ENCODE results near the gene CTSK.
"Not testable (repeated sequence)": the region's sequence is repeated elsewhere in the genome, so short reads cannot be mapped to it uniquely, and the experiment has no call there.

CTSK gene

GRCh38 chr1:150808121-150808520, at the start of gene CTSK:
Gene CTSK (minus strand): TSS chr1:150808260. CDS start chr1:150806805, 1,455 bp downstream.
- DNase-seq (ENCODE audit: extremely low read depth in 1 of 2, low read depth in 1 of 2) = no peak

- not testable (repeated sequence) for DNase-seq (ENCODE audit: extremely low read depth in 1 of 2, low read depth in 1 of 2)
Measured at GRCh38 chr1:150852734-150853133, 44.7 kb upstream of the CTSK start.

- not testable (repeated sequence) for DNase-seq (ENCODE audit: extremely low read depth in 1 of 2, low read depth in 1 of 2)
Measured at GRCh38 chr1:150850801-150851362, 42.8 kb upstream of the CTSK start.

GRCh38 chr1:150846473-150847146, 38.5 kb upstream of the CTSK start:
- DNase-seq (ENCODE audit: extremely low read depth in 1 of 2, low read depth in 1 of 2) = no peak

DNA sequence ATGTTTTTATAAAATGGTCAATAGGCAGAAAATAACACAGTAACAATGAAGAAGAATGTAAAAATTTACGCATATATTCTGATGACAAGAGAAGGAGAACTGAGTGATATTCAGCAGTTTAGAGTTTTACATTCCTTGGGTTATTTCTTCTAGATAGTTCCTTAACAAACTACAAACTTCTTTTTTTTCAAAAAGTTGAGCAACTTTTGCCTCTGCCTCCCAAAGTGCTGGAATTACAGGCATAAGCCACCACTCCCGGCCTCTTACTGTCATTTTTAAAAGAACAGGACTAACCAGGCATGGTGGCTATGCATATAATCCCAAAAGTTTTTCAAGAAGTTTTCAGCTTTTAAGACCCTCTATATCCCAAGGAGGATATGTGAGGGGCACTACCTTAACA, 35.4 kb upstream of the CTSK start:
- DNase-seq (ENCODE audit: extremely low read depth in 1 of 2, low read depth in 1 of 2) = no peak

GRCh38 chr1:150842964-150843363, 34.9 kb upstream of the CTSK start:
- no peak for DNase-seq (ENCODE audit: extremely low read depth in 1 of 2, low read depth in 1 of 2)

- DNase-seq (ENCODE audit: extremely low read depth in 1 of 2, low read depth in 1 of 2) = no peak
Measured at GRCh38 chr1:150842343-150842742, 34.3 kb upstream of the CTSK start.

GRCh38 chr1:150841626-150842025, 33.6 kb upstream of the CTSK start:
- DNase-seq (ENCODE audit: extremely low read depth in 1 of 2, low read depth in 1 of 2) = no peak

DNA sequence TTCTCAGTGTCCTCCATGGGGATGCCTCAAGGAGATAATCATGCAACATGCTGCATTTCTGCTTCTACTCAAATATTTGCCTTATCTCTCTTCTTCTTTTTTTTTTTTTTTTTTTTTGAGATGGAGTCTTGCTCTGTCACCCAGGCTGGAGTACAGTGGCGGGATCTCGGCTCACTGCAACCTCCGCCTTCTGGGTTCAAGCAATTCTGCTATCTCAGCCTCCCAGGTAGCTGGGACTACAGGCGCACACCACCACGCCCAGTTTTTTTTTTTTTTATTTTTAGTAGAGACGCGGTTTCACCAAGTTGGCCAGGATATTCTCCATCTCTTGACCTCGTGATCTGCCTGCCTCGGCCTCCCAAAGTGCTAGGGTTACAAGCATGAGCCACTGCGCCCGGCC, 32.8 kb upstream of the CTSK start:
- DNase-seq (ENCODE audit: extremely low read depth in 1 of 2, low read depth in 1 of 2) = not testable (repeated sequence)

- DNase-seq (ENCODE audit: extremely low read depth in 1 of 2, low read depth in 1 of 2) = no peak
Measured at GRCh38 chr1:150836129-150836773, 28.2 kb upstream of the CTSK start.

GRCh38 chr1:150833961-150834360, 25.9 kb upstream of the CTSK start:
- not testable (repeated sequence) for DNase-seq (ENCODE audit: extremely low read depth in 1 of 2, low read depth in 1 of 2)

- no peak for DNase-seq (ENCODE audit: extremely low read depth in 1 of 2, low read depth in 1 of 2)
Measured at GRCh38 chr1:150832597-150832996, 24.5 kb upstream of the CTSK start.

DNA sequence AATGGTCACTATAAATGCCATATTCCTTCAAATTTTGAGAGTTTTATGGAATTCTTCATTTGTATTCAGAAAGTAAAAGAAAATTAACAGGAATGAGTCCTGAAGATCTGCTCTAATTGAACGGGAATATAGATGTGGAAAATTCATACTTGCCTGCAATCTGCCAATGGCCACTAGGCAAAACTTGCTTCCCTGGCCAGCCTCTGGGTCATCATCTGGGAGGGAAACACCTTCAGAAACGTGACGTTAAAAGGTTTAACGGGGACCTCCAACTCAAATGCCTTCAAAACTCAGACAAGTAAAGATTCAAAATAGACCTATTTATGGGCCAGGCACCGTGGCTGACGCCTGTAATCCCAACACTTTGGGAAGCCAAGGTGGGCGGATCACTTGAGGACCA, 21.7 kb upstream of the CTSK start:
- DNase-seq (ENCODE audit: extremely low read depth in 1 of 2, low read depth in 1 of 2) = no peak

DNA sequence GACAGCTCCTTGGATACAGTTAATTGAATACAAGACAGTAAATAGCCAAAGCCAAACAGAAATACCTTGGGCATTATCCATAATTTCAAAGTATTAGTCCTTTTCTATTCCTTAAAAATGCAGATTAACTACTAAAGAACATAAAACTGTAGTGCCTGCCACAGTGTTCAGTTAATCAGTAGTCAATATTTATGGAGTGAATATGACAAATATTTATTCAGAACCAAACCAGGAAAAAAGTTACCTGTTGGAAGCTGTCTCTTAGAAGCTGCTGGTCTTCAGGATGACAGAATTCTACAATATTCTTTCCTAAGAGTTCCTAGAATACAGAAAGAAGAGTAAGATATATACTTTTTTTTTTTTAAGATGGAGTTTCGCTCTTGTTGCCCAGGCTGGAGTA, 18.2 kb upstream of the CTSK start:
- no peak for DNase-seq (ENCODE audit: extremely low read depth in 1 of 2, low read depth in 1 of 2)

- no peak for DNase-seq (ENCODE audit: extremely low read depth in 1 of 2, low read depth in 1 of 2)
Measured at GRCh38 chr1:150820730-150821512, 12.9 kb upstream of the CTSK start.

DNA sequence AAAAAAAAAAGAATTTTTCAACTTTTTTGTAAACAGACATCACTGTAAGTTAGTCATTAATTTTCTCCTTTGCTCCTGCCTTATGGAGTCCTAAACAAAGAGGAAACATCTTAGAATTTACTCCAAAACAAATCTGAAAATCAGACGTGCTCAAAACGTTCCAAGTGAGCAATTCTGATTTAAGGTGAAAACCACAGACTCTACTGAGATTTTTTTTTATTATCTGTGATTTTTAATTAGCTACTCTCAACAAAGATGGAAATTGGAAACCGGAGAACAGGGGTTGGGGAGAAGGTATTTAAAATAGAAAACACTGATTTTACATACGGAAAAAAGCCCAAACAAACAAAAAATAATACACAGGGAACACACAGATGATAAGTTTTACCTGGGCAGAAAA, 7.8 kb upstream of the CTSK start:
- no peak for DNase-seq (ENCODE audit: extremely low read depth in 1 of 2, low read depth in 1 of 2)

- DNase-seq (ENCODE audit: extremely low read depth in 1 of 2, low read depth in 1 of 2) = no peak
Measured at GRCh38 chr1:150813028-150813707, 5.1 kb upstream of the CTSK start.

GRCh38 chr1:150810958-150811659, 3.0 kb upstream of the CTSK start:
- DNase-seq (ENCODE audit: extremely low read depth in 1 of 2, low read depth in 1 of 2) = no peak

- DNase-seq (ENCODE audit: extremely low read depth in 1 of 2, low read depth in 1 of 2) = no peak
Measured at GRCh38 chr1:150809651-150810050, 1.6 kb upstream of the CTSK start.

DNA sequence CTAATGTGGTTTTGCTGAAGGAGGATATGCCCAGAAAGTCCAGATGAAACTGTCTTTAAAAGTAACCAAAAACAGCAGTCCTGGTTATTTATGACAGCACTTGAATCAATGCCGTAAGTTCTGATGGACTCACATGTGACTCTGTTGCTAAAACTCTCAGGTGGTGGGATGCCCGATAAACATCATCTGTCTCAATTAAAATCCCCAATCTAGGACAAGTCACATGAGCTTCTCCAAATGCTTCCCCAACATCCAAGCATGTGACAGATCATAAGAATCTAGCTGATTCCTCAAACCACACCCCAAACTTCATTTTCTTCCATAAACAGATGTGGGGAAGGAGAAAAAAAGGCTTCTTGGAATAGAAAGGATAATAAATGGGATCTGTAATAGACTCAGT, 786 bp upstream of the CTSK start:
- DNase-seq (ENCODE audit: extremely low read depth in 1 of 2, low read depth in 1 of 2) = no peak
